ENCODE measurements around the gene MAB21L1.

The MAB21L1 gene

DNA sequence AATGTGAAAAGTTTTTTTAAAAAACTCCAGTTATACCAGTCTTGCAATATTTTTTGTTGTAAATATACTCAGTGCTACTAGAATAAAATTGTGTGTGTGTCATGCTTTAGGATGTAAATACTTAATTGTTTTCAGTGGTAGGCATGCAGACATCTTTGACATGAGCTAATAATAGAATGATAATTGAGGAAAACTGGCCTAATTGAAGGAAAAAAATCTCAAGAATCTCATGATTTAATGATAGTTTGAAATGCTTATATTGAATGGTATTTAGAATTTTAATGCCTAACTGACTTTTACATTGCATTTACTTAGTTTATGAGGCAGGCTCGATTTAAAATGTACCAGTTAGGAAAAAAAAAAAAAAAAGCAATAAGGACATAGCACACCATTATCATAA is 3.2 kb upstream of the MAB21L1 start:
- no peak for DNase-seq (ENCODE audit: low read depth in 2 of 2)

DNA sequence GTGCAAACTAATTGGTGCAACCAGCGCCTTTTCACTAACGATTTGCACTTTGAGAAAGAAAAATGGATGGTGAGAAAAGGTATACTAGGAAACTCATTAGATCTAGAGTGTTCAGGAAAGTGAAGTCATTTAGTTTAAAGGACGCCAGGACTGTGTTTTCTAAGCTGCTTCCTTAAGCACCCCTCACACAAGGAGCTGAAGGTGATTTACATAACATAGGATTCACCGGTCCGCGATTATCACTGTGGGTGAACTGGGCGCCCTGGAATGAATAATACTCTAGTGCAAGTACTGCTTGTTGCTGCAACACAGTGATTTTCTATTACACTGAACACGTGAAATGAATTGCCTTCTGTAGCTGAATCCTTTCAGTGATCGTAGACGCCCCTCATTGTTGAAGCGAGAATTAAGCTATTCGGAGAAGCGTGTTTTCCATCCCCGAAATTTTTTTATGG is 2.6 kb upstream of the MAB21L1 start:
- no peak for DNase-seq (ENCODE audit: low read depth in 2 of 2)

DNA sequence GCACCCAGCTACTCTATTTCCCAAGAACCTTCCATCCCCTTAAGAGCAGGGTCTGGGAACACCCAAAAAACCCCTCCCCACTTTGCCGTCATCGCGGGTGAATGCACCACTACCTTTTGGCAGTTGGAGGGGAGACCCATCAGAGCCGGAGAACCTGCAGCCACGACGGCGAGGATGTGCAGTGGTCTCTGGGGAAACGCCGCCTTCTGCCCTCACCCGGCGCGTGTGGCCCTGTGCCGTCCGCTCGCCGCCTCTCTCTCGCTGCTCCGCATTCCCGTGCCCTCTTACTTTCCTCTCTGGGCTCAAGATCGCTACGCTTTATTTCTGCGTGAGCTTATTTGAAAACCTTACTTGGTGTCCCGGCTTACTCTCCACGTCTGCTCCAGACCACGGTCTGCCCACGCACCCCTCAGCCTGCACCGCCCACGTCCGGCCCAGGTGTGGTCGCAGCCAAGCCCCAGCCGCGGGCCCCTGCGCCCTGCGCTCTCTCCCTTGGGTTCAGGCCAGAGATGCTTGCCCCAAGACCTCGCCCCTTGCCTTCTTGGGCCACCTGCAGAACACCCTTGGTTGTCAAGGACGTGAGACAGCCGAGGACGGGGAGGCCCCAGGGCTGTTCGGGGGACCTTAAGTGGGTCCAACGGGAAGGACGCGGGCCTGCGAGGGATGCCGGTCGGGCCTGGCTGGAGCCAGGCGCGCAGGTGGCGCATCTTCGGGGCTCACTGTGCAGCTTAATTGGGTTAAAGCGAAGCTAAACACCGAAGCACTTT is 2.0 kb upstream of the MAB21L1 start:
- no peak for DNase-seq (ENCODE audit: low read depth in 2 of 2)

GRCh38 chr13:35477386-35477946 is 977 bp upstream of the MAB21L1 start:
- DNase-seq (ENCODE audit: low read depth in 2 of 2) = no peak

- no peak for DNase-seq (ENCODE audit: low read depth in 2 of 2)
These were observed 1.1 kb downstream of the MAB21L1 start for GRCh38 chr13:35475212-35475959.

- no peak for DNase-seq (ENCODE audit: low read depth in 2 of 2)
These were observed 1.8 kb downstream of the MAB21L1 start for GRCh38 chr13:35474496-35475211.

- no peak for DNase-seq (ENCODE audit: low read depth in 2 of 2)
These were observed 2.7 kb downstream of the MAB21L1 start for GRCh38 chr13:35473802-35474201.

DNA sequence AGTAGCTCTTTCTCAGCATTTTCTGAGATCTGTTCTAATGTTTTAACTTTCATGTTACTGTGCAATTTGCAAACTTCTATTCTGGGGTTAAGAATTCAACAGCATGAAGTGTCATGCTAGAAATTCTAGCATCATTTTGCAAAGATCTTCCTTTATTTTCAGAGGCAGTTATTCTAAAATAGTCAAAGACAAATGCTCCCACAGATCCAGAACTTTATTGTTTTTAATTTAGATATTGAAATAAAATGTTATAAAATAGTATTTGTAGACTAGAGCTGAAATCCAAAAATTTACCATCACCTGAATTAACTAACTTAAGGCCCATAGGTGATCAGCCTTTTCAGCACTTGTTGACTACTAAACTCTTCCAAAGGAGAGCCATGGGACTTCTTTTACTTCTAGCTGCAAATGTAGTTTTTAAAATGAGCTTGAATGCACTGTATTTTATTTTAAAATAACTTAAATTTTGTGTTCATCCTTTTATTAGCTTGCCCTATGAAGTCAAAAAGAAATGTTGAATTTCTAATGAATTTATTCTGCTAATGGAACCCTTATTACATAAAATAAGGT is 3.2 kb downstream of the MAB21L1 start:
- no peak for DNase-seq (ENCODE audit: low read depth in 2 of 2)

GRCh38 chr13:35472323-35472881 is 4.1 kb downstream of the MAB21L1 start:
- DNase-seq (ENCODE audit: low read depth in 2 of 2) = no peak

- DNase-seq (ENCODE audit: low read depth in 2 of 2) = no peak
These were observed 4.7 kb downstream of the MAB21L1 start for GRCh38 chr13:35471706-35472322.

DNA sequence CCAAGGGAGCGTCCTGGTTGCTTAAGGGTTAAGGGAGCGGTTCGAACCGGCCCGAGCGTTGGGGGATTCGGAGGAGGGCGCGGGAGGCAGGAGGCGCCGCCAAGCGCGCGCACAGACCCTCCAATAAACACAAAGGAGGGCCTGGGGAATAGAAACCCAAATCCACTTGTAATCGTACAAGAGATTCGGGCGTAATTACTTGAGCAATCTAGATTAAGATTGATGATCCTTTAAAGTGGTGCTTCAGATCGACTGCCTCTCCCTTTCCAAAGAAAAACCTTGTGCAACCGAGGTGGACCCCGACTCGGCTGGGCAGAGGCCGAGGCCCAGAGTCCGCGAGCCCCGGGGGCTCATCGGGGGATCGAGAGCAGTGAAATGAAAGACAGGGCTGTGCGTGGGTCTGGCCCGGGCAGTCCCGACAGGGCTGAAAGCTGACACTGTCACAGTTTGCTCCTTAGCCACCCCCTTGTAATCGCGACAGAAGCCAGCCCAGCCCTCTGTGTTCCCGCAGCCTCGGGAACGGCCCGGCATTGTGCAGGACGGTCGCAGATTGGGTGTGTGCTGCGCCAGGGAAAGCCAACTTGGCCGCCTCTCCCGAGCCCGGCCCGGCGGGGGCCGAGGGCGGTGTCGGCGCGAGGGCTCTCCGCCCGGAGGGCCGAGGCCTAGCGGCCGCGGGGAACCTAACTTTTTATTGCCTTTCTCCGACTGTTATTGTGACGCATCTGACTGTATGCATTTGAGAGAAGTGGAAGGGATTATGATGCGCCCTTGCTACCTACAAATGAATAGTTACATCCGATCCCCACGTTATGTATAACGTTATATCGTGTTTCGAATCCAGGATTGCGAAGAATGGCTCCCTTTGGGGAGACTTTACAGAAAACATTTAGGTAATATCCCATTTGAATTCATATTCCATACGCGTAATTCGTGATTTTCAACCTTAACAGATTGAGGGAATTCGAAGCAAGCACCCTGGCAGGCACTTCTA is 5.5 kb downstream of the MAB21L1 start:
- DNase-seq (ENCODE audit: low read depth in 2 of 2) = no peak

GRCh38 chr13:35469806-35470525 is 6.5 kb downstream of the MAB21L1 start:
- DNase-seq (ENCODE audit: low read depth in 2 of 2) = no peak

GRCh38 chr13:35468195-35468594 is 8.3 kb downstream of the MAB21L1 start:
- no peak for DNase-seq (ENCODE audit: low read depth in 2 of 2)

DNA sequence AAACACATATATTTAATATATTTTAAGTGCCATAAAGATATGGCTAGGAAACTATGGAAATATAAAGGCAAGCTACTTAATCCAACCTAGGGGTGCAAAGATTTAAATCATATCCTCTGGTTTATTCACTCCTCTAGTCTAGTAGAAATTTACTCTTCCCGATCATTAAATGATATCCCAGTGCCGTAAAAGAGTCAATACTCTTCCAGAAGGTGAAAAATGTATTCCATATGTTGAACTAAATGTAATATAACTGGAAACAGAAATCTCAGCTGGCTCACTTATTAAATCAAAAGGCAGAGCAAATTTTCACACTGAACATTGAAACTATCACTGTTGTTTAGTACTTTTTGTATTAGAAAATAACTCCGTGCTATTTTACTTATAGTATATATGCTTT is 11.1 kb downstream of the MAB21L1 start:
- no peak for DNase-seq (ENCODE audit: low read depth in 2 of 2)

GRCh38 chr13:35460061-35460460 is 16.4 kb downstream of the MAB21L1 start:
- no peak for DNase-seq (ENCODE audit: low read depth in 2 of 2)

DNA sequence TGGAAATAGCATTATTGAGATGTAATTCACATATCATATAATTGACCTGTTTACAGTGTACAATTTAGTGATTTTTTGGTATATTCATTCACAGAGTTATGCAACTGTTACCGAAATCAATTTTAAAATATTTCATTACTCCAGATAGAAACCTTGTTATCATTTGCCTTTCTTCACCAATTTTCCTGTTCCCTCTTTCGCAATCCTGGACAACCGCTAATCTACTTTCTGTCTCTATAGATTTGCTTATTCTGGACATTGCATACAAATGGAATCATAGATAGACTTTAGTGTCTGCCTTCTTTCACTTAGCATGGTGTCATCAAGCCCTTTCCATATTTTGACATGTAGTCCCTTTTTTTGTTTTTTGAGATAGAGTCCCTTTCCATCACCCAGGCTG is 19.2 kb downstream of the MAB21L1 start:
- no peak for DNase-seq (ENCODE audit: low read depth in 2 of 2)

DNA sequence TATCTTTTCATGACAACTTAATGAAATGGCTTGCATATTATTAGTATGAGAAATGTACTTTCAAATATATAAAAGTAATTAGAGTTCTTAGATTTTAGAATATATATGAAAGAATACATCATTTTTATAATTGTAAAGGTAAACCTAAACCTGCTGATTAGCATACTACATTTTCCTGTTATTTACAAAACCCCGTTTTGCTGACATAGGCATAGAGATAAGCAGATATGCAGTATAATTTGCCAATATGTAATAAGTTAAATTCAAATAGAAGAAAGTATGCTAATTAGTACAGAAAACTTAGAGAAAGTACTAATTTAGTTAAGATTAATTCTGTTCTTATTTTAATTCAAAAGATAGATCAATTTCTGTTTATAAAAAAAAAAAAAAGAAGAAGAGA is 21.5 kb downstream of the MAB21L1 start:
- no peak for DNase-seq (ENCODE audit: low read depth in 2 of 2)

GRCh38 chr13:35449821-35450220 is 26.7 kb downstream of the MAB21L1 start:
- DNase-seq (ENCODE audit: low read depth in 2 of 2) = no peak

- DNase-seq (ENCODE audit: low read depth in 2 of 2) = no peak
These were observed 28.0 kb downstream of the MAB21L1 start for GRCh38 chr13:35448465-35448864.
